Stomach (tissue), 4 donors: Measurements from ENCODE around the gene CMTM7.

ENCODE experiments used
- EP300 ChIP-seq: sonication (generic); formaldehyde crosslinking; IDR thresholded peaks from one replicate; pipeline ENCODE4 v1.6.1; 2017; ENCODE audit warnings: antibody characterized with exemption
- POLR2A ChIP-seq, 4 donors: fragments of 450-650 bp; IDR thresholded peaks; one replicate each; pipeline ENCODE4 v1.6.1; 2016; ENCODE audit warnings: antibody characterized with exemption in 4 of 4, control low read depth in 2 of 4, mild to moderate bottlenecking in 1 of 4, moderate library complexity in 1 of 4
- POLR2AphosphoS5 ChIP-seq, 3 donors: sonication (generic); formaldehyde crosslinking; IDR thresholded peaks; one replicate each; pipeline ENCODE4 v1.6.1; 2016; ENCODE audit warnings: antibody characterized with exemption in 3 of 3
- TF ChIP-seq, protein P1 (sequence below), 7 experiments: fragments of 450-650 bp in 4 of 7; fragments of 200-600 bp in 3 of 7; sonication (generic) in 3 of 7; IDR thresholded peaks; one replicate each; pipeline ENCODE4 v1.5.1; 2016 to 2019; ENCODE audit warnings: antibody characterized with exemption in 7 of 7, control low read depth in 2 of 7, mild to moderate bottlenecking in 1 of 7

DNA sequence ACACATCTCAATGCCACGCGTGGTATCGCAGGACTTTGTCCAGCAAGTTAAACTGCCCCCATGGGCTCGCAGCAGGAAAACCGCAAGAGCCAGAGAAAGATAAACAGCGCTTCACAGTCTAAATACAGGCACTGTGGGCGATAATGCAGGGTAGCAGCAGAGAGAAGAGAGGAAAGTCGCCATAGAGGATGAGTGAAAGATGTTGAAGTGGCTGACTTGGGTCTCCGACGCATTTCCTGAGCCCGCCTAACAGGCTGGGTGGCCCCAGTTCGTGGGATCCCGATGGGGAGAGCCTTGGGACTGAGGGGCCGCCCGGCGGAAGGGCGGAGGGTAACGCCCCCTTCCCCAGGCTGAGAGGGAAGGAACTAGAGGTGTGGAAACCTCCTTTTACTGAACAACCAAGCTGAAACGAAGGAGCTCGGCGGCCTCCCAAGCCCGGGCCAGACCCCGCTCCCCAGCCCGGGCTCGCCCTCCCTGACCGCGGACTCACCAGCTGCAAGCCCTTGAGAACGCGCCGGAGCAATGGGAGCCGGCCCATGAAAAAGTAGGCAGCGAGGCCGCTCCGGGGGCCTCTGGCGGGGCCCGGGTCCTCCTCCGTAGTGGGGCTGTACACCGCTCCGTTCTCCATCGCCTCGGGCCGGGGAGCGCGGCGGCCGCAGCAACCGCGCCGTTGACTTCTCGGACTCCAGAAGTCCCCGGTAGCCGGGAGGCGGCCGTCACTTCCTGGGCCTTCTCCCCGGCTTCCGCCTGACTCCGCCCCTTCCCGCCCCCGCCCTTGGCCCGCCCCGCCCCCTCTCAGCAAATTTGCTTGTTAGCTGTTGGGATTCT, 110.7 kb downstream of the CMTM7 start, which contains the start of gene CMTM6:
- TF ChIP-seq, protein P1, sequence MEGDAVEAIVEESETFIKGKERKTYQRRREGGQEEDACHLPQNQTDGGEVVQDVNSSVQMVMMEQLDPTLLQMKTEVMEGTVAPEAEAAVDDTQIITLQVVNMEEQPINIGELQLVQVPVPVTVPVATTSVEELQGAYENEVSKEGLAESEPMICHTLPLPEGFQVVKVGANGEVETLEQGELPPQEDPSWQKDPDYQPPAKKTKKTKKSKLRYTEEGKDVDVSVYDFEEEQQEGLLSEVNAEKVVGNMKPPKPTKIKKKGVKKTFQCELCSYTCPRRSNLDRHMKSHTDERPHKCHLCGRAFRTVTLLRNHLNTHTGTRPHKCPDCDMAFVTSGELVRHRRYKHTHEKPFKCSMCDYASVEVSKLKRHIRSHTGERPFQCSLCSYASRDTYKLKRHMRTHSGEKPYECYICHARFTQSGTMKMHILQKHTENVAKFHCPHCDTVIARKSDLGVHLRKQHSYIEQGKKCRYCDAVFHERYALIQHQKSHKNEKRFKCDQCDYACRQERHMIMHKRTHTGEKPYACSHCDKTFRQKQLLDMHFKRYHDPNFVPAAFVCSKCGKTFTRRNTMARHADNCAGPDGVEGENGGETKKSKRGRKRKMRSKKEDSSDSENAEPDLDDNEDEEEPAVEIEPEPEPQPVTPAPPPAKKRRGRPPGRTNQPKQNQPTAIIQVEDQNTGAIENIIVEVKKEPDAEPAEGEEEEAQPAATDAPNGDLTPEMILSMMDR (IDR thresholded peaks at IDR 0.05), result no peak
- TF ChIP-seq EP300, result no peak
- TF ChIP-seq POLR2AphosphoS5 (IDR thresholded peaks at IDR 0.05), result peak in 2 of 3 donors; percentile 54 to 76
- no peak for TF ChIP-seq POLR2A (IDR thresholded peaks at IDR 0.05)
